Activated CD8-positive, alpha-beta T cell treated with anti-CD3 and anti-CD28 coated beads for 36 hours (primary cell): ENCODE data around the gene RIPOR3. TPM values are rescaled to one million over a fixed set of nuclear protein-coding genes. Genes with fewer than 3 reads are reported as not detected.

Experiments
- ATAC-seq: fragments of 200-7000 bp; cut with Tn5 transposase; one replicate; pipeline ENCODE4 v1.10.0; 2021; ENCODE audit warnings: mild to moderate bottlenecking, moderate library complexity
- CTCF ChIA-PET: fragments of 350-600 bp; sonication (Branson Sonifier 250); formaldehyde crosslinking; loops from one replicate; lab custom pipeline; 2021; ENCODE audit warnings: antibody characterized with exemption; lab: Charles Lee
- POLR2A ChIA-PET: fragments of 350-600 bp; sonication (Branson Sonifier 250); formaldehyde crosslinking; loops from one replicate; lab custom pipeline; 2021; ENCODE audit warnings: antibody characterized with exemption; lab: Charles Lee
- DNase-seq: peaks from one replicate; pipeline ENCODE4 v3.0.0-alpha.2; 2020
- H3K27ac Mint-ChIP-seq: one replicate; pipeline ENCODE4 v1.8.0; 2021; ENCODE audit warnings: mild to moderate bottlenecking, mixed read lengths
- H3K27me3 Mint-ChIP-seq: one replicate; pipeline ENCODE4 v1.8.0; 2021; ENCODE audit warnings: mixed read lengths
- H3K36me3 Mint-ChIP-seq: one replicate; pipeline ENCODE4 v1.8.0; 2021; ENCODE audit warnings: low read depth, mixed read lengths
- H3K4me1 Mint-ChIP-seq: one replicate; pipeline ENCODE4 v1.8.0; 2021; ENCODE audit warnings: low read depth, mixed read lengths
- H3K4me3 Mint-ChIP-seq: one replicate; pipeline ENCODE4 v1.8.0; 2021; ENCODE audit warnings: mild to moderate bottlenecking, moderate library complexity, mixed read lengths
- H3K9me3 Mint-ChIP-seq: one replicate; pipeline ENCODE4 v1.8.0; 2021; ENCODE audit warnings: mixed read lengths
- CTCF ChIP-seq: fragments of 200-600 bp; IDR thresholded peaks from one replicate; pipeline ENCODE4 v1.8.0; 2022; ENCODE audit warnings: antibody characterized with exemption, mild to moderate bottlenecking
- intact Hi-C: fragments of 100-400 bp; cut with micrococcal nuclease; formaldehyde crosslinking; loops from one replicate; pipeline ENCODE4 v1.10.0; 2022
- total RNA-seq, 2 experiments: library from RNA; stranded (reverse); gene quantifications; one replicate each; pipeline ENCODE4 v1.2.3, GENCODE V29; 2021

Gene RIPOR3
- total RNA-seq, 2 experiments from 2014 or later, result not detected

- H3K27ac Mint-ChIP-seq, result no peak overlapping the region
- H3K9me3 Mint-ChIP-seq, result no peaks in the 10 kb centered on the region
- DNase-seq (no peak), ATAC-seq (no peak)
- peaks cover 42% of the 10 kb centered on the region for H3K36me3 Mint-ChIP-seq
- TF ChIP-seq CTCF, result no peak
- peaks cover 73% of the 10 kb centered on the region for H3K4me1 Mint-ChIP-seq
- H3K4me3 Mint-ChIP-seq, result no peak overlapping the region
- ChIA-PET POLR2A (interaction anchor here (0.9 to 1.3 kb wide), 2 partner anchors 52 to 55 kb away, joined by 3 to 4 read pairs; no protein-coding TSS in a partner anchor), CTCF (interaction anchor here (1.2 to 2.0 kb wide), 5 partner anchors 11 to 64 kb away, joined by 3 to 6 read pairs (median 3); no protein-coding TSS in a partner anchor)
- intact Hi-C loops, result no loop called here
- no peaks in the 10 kb centered on the region for H3K27me3 Mint-ChIP-seq
Observed at GRCh38 chr20:50568549-50568942, 122.8 kb downstream of the RIPOR3 start.

- DNase-seq, result no peak
- no peak for TF ChIP-seq CTCF
- CTCF ChIA-PET, result interaction anchor here (1.2 to 2.0 kb wide), 4 partner anchors 11 to 64 kb away, joined by 3 to 6 read pairs (median 3); no protein-coding TSS in a partner anchor
- no peaks in the 10 kb centered on the region for H3K27me3 Mint-ChIP-seq
- intact Hi-C loops, result no loop called here
- POLR2A ChIA-PET, result interaction anchor here (0.9 to 1.3 kb wide), 2 partner anchors 52 to 55 kb away, joined by 3 to 4 read pairs; no protein-coding TSS in a partner anchor
- H3K27ac Mint-ChIP-seq, result peak overlapping the region; percentile 53
- peaks cover 45% of the 10 kb centered on the region for H3K36me3 Mint-ChIP-seq
- no peak for ATAC-seq
- H3K9me3 Mint-ChIP-seq, result no peaks in the 10 kb centered on the region
- H3K4me3 Mint-ChIP-seq, result no peak overlapping the region
- peaks cover 73% of the 10 kb centered on the region for H3K4me1 Mint-ChIP-seq
Observed at GRCh38 chr20:50567860-50568548, 123.3 kb downstream of the RIPOR3 start.

DNA sequence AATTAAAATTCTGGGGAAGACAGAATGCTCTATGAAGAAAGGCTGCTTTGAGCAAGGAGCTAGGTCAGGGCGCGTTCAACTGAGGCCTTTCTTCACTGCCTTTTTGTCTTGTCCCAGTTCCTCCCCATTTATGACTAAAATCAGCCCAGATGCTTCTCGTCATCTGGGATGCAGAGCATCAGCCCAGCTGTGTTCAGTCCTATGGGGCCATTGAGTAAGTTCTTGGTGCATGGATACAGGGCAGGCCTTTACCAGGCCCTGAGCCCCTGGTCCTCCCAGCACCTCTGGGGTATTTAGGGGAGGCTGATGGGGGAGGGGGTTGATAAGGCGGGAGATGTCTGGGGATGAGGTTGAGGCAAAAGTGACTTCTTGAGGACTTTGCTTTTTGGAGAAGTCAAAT, 125.5 kb downstream of the RIPOR3 start:
- no peaks in the 10 kb centered on the region for H3K27me3 Mint-ChIP-seq
- DNase-seq (no peak), ATAC-seq (no peak)
- no peak for TF ChIP-seq CTCF
- ChIA-PET POLR2A (interaction anchor here (0.6 to 3.0 kb wide), 3 partner anchors 9 to 51 kb away, joined by 3 to 9 read pairs (median 3); no protein-coding TSS in a partner anchor), CTCF (interaction anchor here (0.7 to 1.2 kb wide), 2 partner anchors 61 to 98 kb away, joined by 3 read pairs; no protein-coding TSS in a partner anchor)
- H3K9me3 Mint-ChIP-seq, result no peaks in the 10 kb centered on the region
- no peak overlapping the region for H3K4me3 Mint-ChIP-seq
- peaks cover 78% of the 10 kb centered on the region for H3K4me1 Mint-ChIP-seq
- H3K36me3 Mint-ChIP-seq, result peaks cover 62% of the 10 kb centered on the region
- intact Hi-C loops, result no loop called here
- H3K27ac Mint-ChIP-seq, result peak overlapping the region; percentile 45

GRCh38 chr20:50565383-50565782, 126.0 kb downstream of the RIPOR3 start:
- intact Hi-C loops, result no loop called here
- Mint-ChIP-seq H3K27ac (peak overlapping the region; percentile 66), H3K4me3 (no peak overlapping the region), H3K27me3 (no peaks in the 10 kb centered on the region), H3K36me3 (peaks cover 62% of the 10 kb centered on the region), H3K9me3 (no peaks in the 10 kb centered on the region), H3K4me1 (peaks cover 80% of the 10 kb centered on the region)
- no peak for TF ChIP-seq CTCF
- CTCF ChIA-PET, result interaction anchor here (0.7 to 1.4 kb wide), 3 partner anchors 14 to 83 kb away, joined by 3 to 4 read pairs (median 4); no protein-coding TSS in a partner anchor
- ATAC-seq (no peak), DNase-seq (no peak)
- POLR2A ChIA-PET, result interaction anchor here (0.8 to 5.8 kb wide), 4 partner anchors 9 to 55 kb away, joined by 4 to 42 read pairs (median 6); partner anchors contain the start of gene PTPN1
